ENCODE results near the gene ZNF335. TPM values are rescaled to one million over a fixed set of nuclear protein-coding genes. Genes with fewer than 3 reads are reported as not detected.

ZNF335 gene
- total and polyA plus RNA-seq, 2 of the 8 experiments (the other 6 are each of a cell fraction or from before 2014, with no cell fraction given) = 12.4 to 14.6 TPM

DNA sequence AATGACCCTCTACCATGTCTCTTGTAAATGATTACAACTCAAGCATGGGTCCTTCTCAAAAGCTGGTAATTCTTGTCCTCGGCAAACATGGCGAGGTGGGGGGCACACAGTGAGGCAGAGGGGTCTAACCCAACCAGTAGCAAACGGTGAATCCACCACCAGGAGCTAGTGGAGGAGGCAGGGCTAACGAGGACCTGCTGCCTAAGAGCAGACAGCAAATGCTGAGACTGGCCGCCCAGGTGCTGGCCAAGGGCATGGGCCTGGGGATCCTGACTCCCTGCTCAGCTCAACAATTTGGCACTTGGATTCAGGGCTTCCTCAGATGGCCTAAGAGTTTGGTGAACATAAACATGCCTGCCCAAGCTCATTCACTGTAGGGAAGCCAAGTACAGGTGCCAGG, 19.1 kb downstream of the ZNF335 start:
- Histone ChIP-seq H2AFZ (ENCODE audit: low read length) (no peak overlapping the region), H3K79me1 (ENCODE audit: low read depth, low read length) (peaks cover 2% of the 10 kb centered on the region; the same call in 1 of the 2 replicates), H2BK120ac (replicated peaks; ENCODE audit: low read depth, low read length) (no peak overlapping the region), H2BK12ac (ENCODE audit: low read depth, low read length) (no peak overlapping the region), H3K9me3 (ENCODE audit: insufficient read depth in 2 of 2, low read depth in 1 of 2, low read length in 1 of 2) (no peaks in the 10 kb centered on the region), H3K4ac (replicated peaks; ENCODE audit: insufficient read length, low read depth, low read length) (no peak overlapping the region), H4K5ac (ENCODE audit: insufficient read length, low read depth, low read length) (no peak overlapping the region), H4K8ac (ENCODE audit: extremely low read depth, insufficient read depth, low read length) (no peak overlapping the region), H3K4me2 (ENCODE audit: insufficient read depth in 1 of 2, low read depth in 2 of 2, low read length in 2 of 2) (no peak overlapping the region), H3K4me3 (ENCODE audit: extremely low read depth in 1 of 4, insufficient read depth in 2 of 4, low read depth in 3 of 4, low read length in 4 of 4) (no peak overlapping the region), H4K20me1 (replicated peaks in 1 of 2; ENCODE audit: control insufficient read depth in 1 of 2, insufficient read depth in 2 of 2, low read length in 2 of 2) (peaks cover 0 to 8% of the 10 kb centered on the region in 2 experiments), H4K91ac (replicated peaks; ENCODE audit: insufficient read length, low read length) (no peak overlapping the region), H3K14ac (ENCODE audit: insufficient read length) (no peak overlapping the region), H3K4me1 (replicated peaks in 1 of 4; ENCODE audit: control insufficient read depth in 3 of 4, insufficient read depth in 4 of 4, low read length in 3 of 4) (peaks cover 0 to 3% (median 1%) of the 10 kb centered on the region in 4 experiments; a peak in 1 of 7 replicates), H3K23ac (ENCODE audit: insufficient read length) (no peak overlapping the region), H3K23me2 (ENCODE audit: low read depth, low read length) (no peaks in the 10 kb centered on the region), H2BK20ac (ENCODE audit: low read length) (no peak overlapping the region), H3K18ac (ENCODE audit: extremely low read depth, low read length) (no peak overlapping the region), H3K27me3 (replicated peaks in 1 of 4; ENCODE audit: control insufficient read depth in 3 of 4, extremely low read depth in 1 of 4, insufficient read depth in 3 of 4, low read length in 3 of 4) (no peaks in the 10 kb centered on the region), H2AK5ac (ENCODE audit: low read depth, low read length) (no peak overlapping the region), H3K56ac (replicated peaks; ENCODE audit: insufficient read length, low read depth, low read length) (no peak overlapping the region), H2BK5ac (ENCODE audit: low read depth, low read length) (no peak overlapping the region), H3K9ac (replicated peaks in 1 of 4; ENCODE audit: extremely low read depth in 1 of 4, low read depth in 3 of 4, low read length in 3 of 4) (no peak overlapping the region), H3K79me2 (ENCODE audit: control insufficient read depth in 1 of 2, insufficient read depth in 2 of 2, low read length in 2 of 2) (no peaks in the 10 kb centered on the region), H2BK15ac (ENCODE audit: low read length) (no peak overlapping the region), H3K36me3 (ENCODE audit: control insufficient read depth in 2 of 4, insufficient read depth in 4 of 4, low read length in 3 of 4) (peaks cover 8 to 33% (median 10%) of the 10 kb centered on the region in 4 experiments; a peak in 7 of 8 replicates), H3K27ac (ENCODE audit: low read depth, low read length) (no peak overlapping the region)
- ChIA-PET POLR2A (ENCODE audit: partially characterized antibody) (interaction anchor here (0.7 to 14.0 kb wide), 13 partner anchors 12 to 128 kb away, joined by 3 to 283 read pairs (median 4); partner anchors contain the start of genes PCIF1, PLTP, SNX21 and ZNF335), CTCF (ENCODE audit: partially characterized antibody) (interaction anchor here (0.8 to 4.2 kb wide), 13 partner anchors 9 to 154 kb away, joined by 3 to 25 read pairs (median 5); partner anchors contain the start of genes CTSA and NEURL2)
- 81% methylated on average over 5 of the region's 5 CpGs; no CpG with 5 or more reads in 1 of the 2 experiments for WGBS, 2 experiments (ENCODE audit: extremely low coverage in 1 of 2, insufficient coverage in 1 of 2, insufficient read length in 1 of 2, insufficient replicate concordance in 2 of 2, low coverage in 1 of 2, low lambda C conversion rate in 2 of 2, missing lambda C conversion rate in 1 of 2)
- FAIRE-seq (no peak), DNase-seq (ENCODE audit: low read depth in 1 of 2, low spot score in 2 of 2) (no peak)
- TF ChIP-seq KDM5A (IDR thresholded peaks at IDR 0.05; ENCODE audit: low read length) = no peak
- TF ChIP-seq POLR2AphosphoS5 (IDR thresholded peaks at IDR 0.05; ENCODE audit: low read depth, low read length) = peak; percentile 31

Measured in H1 (cell line).